WI38 (cell line): Measurements from ENCODE around the gene DHX32.

ENCODE experiments used
- H3K4me3 ChIP-seq: 2 replicates; pipeline ENCODE4 v1.5.1; 2011; ENCODE audit warnings: low read depth, mild to moderate bottlenecking, control low read depth, low read length
- CTCF ChIP-seq: IDR thresholded peaks from 2 replicates; pipeline ENCODE4 v1.5.1; 2012; ENCODE audit warnings: low read depth, mild to moderate bottlenecking, control low read depth, low read length

DHX32 gene

GRCh38 chr10:125843603-125844329 lies 37.3 kb downstream of the DHX32 start:
- no peak overlapping the region for H3K4me3 ChIP-seq
- no peak for TF ChIP-seq CTCF

- no peak overlapping the region for H3K4me3 ChIP-seq
- no peak for TF ChIP-seq CTCF
Measured at GRCh38 chr10:125840955-125841354, 40.1 kb downstream of the DHX32 start.

- no peak overlapping the region for H3K4me3 ChIP-seq
- TF ChIP-seq CTCF, result no peak
Measured at GRCh38 chr10:125840406-125840805, 40.7 kb downstream of the DHX32 start.

GRCh38 chr10:125838802-125839575 lies 42.1 kb downstream of the DHX32 start:
- TF ChIP-seq CTCF, result no peak
- H3K4me3 ChIP-seq, result no peak overlapping the region

GRCh38 chr10:125836746-125837145 lies 44.3 kb downstream of the DHX32 start:
- H3K4me3 ChIP-seq, result no peak overlapping the region
- TF ChIP-seq CTCF, result no peak

GRCh38 chr10:125828311-125828710 lies 52.8 kb downstream of the DHX32 start:
- TF ChIP-seq CTCF, result no peak
- no peak overlapping the region for H3K4me3 ChIP-seq

- no peak overlapping the region for H3K4me3 ChIP-seq
- no peak for TF ChIP-seq CTCF
Measured at GRCh38 chr10:125827133-125827532, 54.0 kb downstream of the DHX32 start.
